ENCODE results near the gene KRT3.

Gene KRT3

GRCh38 chr12:52826611-52827498 lies 30.9 kb upstream of the KRT3 start:
- DNase-seq, result no peak

- DNase-seq, result no peak
These were observed 30.0 kb upstream of the KRT3 start for GRCh38 chr12:52825961-52826360.

GRCh38 chr12:52824741-52825410 lies 29.0 kb upstream of the KRT3 start:
- no peak for DNase-seq

GRCh38 chr12:52823761-52824450 lies 28.0 kb upstream of the KRT3 start:
- no peak for DNase-seq

GRCh38 chr12:52822771-52823510 lies 27.0 kb upstream of the KRT3 start:
- DNase-seq, result no peak

- DNase-seq, result no peak
These were observed 26.1 kb upstream of the KRT3 start for GRCh38 chr12:52821826-52822660.

GRCh38 chr12:52821071-52821730 lies 25.3 kb upstream of the KRT3 start:
- DNase-seq, result no peak

GRCh38 chr12:52820521-52820920 lies 24.6 kb upstream of the KRT3 start:
- no peak for DNase-seq

- DNase-seq, result no peak
These were observed 24.0 kb upstream of the KRT3 start for GRCh38 chr12:52819731-52820510.

GRCh38 chr12:52818887-52819420 lies 23.0 kb upstream of the KRT3 start:
- DNase-seq, result no peak

GRCh38 chr12:52818388-52818787 lies 22.5 kb upstream of the KRT3 start:
- no peak for DNase-seq

GRCh38 chr12:52817699-52818238 lies 21.9 kb upstream of the KRT3 start:
- no peak for DNase-seq

- no peak for DNase-seq
These were observed 21.2 kb upstream of the KRT3 start for GRCh38 chr12:52817003-52817698.

- DNase-seq, result no peak
These were observed 20.0 kb upstream of the KRT3 start for GRCh38 chr12:52815676-52816588.

GRCh38 chr12:52815161-52815560 lies 19.2 kb upstream of the KRT3 start:
- no peak for DNase-seq

- no peak for DNase-seq
These were observed 18.8 kb upstream of the KRT3 start for GRCh38 chr12:52814710-52815155.

GRCh38 chr12:52813885-52814709 lies 18.2 kb upstream of the KRT3 start, which contains the start of gene KRT4:
Gene KRT4, minus strand, starts transcription at chr12:52814116. Its CDS starts 58 bp downstream, at chr12:52814058.
- DNase-seq, result no peak

All from activated CD8-positive, alpha-beta memory T cell treated with anti-CD3 and anti-CD28 coated beads, Interleukin-2, amount 50 U/mL, for 4 hours (primary cell).